Ishikawa (cell line): ENCODE data around the gene GBGT1.

Source experiments
- EP300 ChIP-seq: IDR thresholded peaks from 2 replicates; pipeline ENCODE4 v1.6.1; 2012; ENCODE audit warnings: borderline replicate concordance
- FOXM1 ChIP-seq: IDR thresholded peaks from 2 replicates; pipeline ENCODE4 v1.6.1; 2012; ENCODE audit warnings: low read depth, borderline replicate concordance
- RAD21 ChIP-seq: IDR thresholded peaks from 2 replicates; pipeline ENCODE4 v1.6.1; 2012; ENCODE audit warnings: low read depth
- REST ChIP-seq: IDR thresholded peaks from 2 replicates; pipeline ENCODE4 v1.6.1; 2012; ENCODE audit warnings: low read depth, mild to moderate bottlenecking
- TAF1 ChIP-seq: IDR thresholded peaks from 2 replicates; pipeline ENCODE4 v1.6.1; 2012; ENCODE audit warnings: low read depth, mild to moderate bottlenecking
- TCF12 ChIP-seq: IDR thresholded peaks from 2 replicates; pipeline ENCODE4 v1.6.1; 2012; ENCODE audit warnings: low read depth
- YY1 ChIP-seq: IDR thresholded peaks from 2 replicates; pipeline ENCODE4 v1.6.1; 2012; ENCODE audit warnings: low read depth
- TF ChIP-seq, protein P1 (sequence below): IDR thresholded peaks from 2 replicates; pipeline ENCODE4 v1.6.1; 2012

- TF ChIP-seq RAD21 (no peak), TCF12 (no peak), FOXM1 (no peak), REST (no peak), EP300 (no peak), TAF1 (no peak), YY1 (no peak)
- TF ChIP-seq, protein P1, sequence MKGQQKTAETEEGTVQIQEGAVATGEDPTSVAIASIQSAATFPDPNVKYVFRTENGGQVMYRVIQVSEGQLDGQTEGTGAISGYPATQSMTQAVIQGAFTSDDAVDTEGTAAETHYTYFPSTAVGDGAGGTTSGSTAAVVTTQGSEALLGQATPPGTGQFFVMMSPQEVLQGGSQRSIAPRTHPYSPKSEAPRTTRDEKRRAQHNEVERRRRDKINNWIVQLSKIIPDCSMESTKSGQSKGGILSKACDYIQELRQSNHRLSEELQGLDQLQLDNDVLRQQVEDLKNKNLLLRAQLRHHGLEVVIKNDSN = no peak
Observed at GRCh38 chr9:133187561-133188005, 23.9 kb upstream of the GBGT1 start.
